ENCODE measurements around the gene LYRM4. TPM values are rescaled to one million over a fixed set of nuclear protein-coding genes. Genes with fewer than 3 reads are reported as not detected.

LYRM4 gene
- total and polyA plus RNA-seq, 9 of the 15 experiments (the other 6 are each of a cell fraction or from before 2014, with no cell fraction given): 24.2 to 69.4 (median 41.8) TPM

- no peaks in the 10 kb centered on the region for H3K79me2 ChIP-seq (ENCODE audit: control insufficient read depth, insufficient read depth, low read length)
- no peak overlapping the region for H3K9ac ChIP-seq (ENCODE audit: insufficient read depth in 1 of 2, low read depth in 2 of 2, low read length in 2 of 2)
- H3K27ac ChIP-seq (ENCODE audit: extremely low read depth, low read depth, low read length): no peak overlapping the region
- no peak overlapping the region for H3K4me3 ChIP-seq
- 80% methylated on average over 12 of the region's 12 CpGs for WGBS (ENCODE audit: insufficient coverage, low coverage, missing lambda C conversion rate)
- no peaks in the 10 kb centered on the region for H3K4me1 ChIP-seq (replicated peaks in 1 of 2; ENCODE audit: control insufficient read depth in 2 of 2, insufficient read depth in 2 of 2, low read length in 2 of 2)
- no TSS peak for BruUV-seq (replicated peaks)
- CTCF ChIA-PET (ENCODE audit: low intra/inter-chr PET ratio): interaction anchor here (0.5 kb wide), 1 partner anchor 137 kb away, joined by 3 read pairs; no protein-coding TSS in a partner anchor
- no peaks in the 10 kb centered on the region for H3K9me3 ChIP-seq (replicated peaks; ENCODE audit: control insufficient read depth, insufficient read depth, low read depth, low read length)
- no peaks in the 10 kb centered on the region for H4K20me1 ChIP-seq (replicated peaks; ENCODE audit: control insufficient read depth, insufficient read depth, low read length)
- DNase-seq (ENCODE audit: extremely low read depth in 1 of 4, low spot score in 3 of 4) (no peak), FAIRE-seq (no peak), ATAC-seq (no peak)
- POLR2A ChIA-PET: no interaction called here
- H3K9me1 ChIP-seq (ENCODE audit: control insufficient read depth, insufficient read depth, low read length): no peaks in the 10 kb centered on the region
- H3K27me3 ChIP-seq (ENCODE audit: control insufficient read depth in 2 of 2, insufficient read depth in 2 of 2, low read length in 2 of 2): no peaks in the 10 kb centered on the region
- in situ Hi-C loops (cut with MboI): loop anchor here (5.0 to 25.0 kb wide), 2 partner anchors 262 to 1397 kb away; no protein-coding TSS in a partner anchor
- no peak overlapping the region for H3K4me2 ChIP-seq (ENCODE audit: insufficient read depth, low read length)
- H2AFZ ChIP-seq (ENCODE audit: low read depth, low read length): no peak overlapping the region
- intact Hi-C loops (cut with micrococcal nuclease): loop anchor here (5.0 kb wide), 1 partner anchor 83 kb away; no protein-coding TSS in a partner anchor
- H3K36me3 ChIP-seq (ENCODE audit: control insufficient read depth, insufficient read depth, low read length): 0 out of 3 replicates have a peak, but pooled peaks cover 2% of the 10 kb centered on the region
- TF ChIP-seq ZNF121 (CRISPR knock-in tag; conservative IDR thresholded peaks at IDR 0.05) (peak; percentile 60), ELK3 (CRISPR knock-in tag; IDR thresholded peaks at IDR 0.05) (no peak)
Measured at GRCh38 chr6:5139828-5140771, 120.7 kb downstream of the LYRM4 start.

Measured in K562 (cell line).